ENCODE data around the gene SPINDOC. TPM values are rescaled to one million over a fixed set of nuclear protein-coding genes. Genes with fewer than 3 reads are reported as not detected.

SPINDOC gene
- total RNA-seq, 1 donor from 2014 or later: 60.1 TPM

DNA sequence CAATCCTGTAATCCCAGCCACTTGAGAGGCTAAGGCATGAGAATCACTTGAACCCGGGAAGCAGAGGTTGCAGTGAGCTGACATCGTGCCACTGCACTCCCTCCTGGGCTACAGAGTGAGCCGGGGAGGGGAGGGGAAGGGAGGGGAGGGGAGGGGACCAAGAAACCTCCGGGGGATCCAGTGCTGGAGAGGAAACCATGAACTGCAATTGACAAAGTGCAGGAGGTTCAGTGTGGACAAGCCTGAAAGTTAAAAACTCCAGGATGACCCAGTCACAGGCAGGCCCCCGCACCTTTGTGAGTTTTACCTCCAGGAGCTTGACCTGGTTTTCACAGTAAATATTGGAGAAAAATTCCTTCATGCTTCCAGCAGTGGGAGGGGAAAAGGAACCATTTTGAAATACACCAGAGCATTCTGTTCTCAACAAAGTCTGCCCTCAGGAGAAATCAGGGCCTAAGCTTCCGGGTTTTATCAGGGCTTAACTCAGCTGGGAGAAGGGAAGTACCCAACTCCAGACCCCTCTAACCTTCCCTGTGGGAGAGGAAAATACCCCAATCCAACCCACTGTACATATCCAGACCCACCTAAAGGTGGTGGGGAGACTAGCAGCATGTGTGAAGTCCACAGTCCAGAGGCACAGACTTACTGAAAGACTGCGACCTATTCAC, 29.2 kb upstream of the SPINDOC start:
- Mint-ChIP-seq H3K27me3 (ENCODE audit: low read depth) (no peaks in the 10 kb centered on the region), H3K4me3 (no peak overlapping the region), H3K36me3 (no peaks in the 10 kb centered on the region), H3K9me3 (no peaks in the 10 kb centered on the region), H3K4me1 (peaks cover 19% of the 10 kb centered on the region), H3K27ac (peak overlapping the region; percentile 62)
- TF ChIP-seq, protein P1, sequence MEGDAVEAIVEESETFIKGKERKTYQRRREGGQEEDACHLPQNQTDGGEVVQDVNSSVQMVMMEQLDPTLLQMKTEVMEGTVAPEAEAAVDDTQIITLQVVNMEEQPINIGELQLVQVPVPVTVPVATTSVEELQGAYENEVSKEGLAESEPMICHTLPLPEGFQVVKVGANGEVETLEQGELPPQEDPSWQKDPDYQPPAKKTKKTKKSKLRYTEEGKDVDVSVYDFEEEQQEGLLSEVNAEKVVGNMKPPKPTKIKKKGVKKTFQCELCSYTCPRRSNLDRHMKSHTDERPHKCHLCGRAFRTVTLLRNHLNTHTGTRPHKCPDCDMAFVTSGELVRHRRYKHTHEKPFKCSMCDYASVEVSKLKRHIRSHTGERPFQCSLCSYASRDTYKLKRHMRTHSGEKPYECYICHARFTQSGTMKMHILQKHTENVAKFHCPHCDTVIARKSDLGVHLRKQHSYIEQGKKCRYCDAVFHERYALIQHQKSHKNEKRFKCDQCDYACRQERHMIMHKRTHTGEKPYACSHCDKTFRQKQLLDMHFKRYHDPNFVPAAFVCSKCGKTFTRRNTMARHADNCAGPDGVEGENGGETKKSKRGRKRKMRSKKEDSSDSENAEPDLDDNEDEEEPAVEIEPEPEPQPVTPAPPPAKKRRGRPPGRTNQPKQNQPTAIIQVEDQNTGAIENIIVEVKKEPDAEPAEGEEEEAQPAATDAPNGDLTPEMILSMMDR (IDR thresholded peaks at IDR 0.05; ENCODE audit: unreplicated experiment): no peak
- no peak for DNase-seq (ENCODE audit: low spot score in 2 of 2, unreplicated experiment in 2 of 2)

DNA sequence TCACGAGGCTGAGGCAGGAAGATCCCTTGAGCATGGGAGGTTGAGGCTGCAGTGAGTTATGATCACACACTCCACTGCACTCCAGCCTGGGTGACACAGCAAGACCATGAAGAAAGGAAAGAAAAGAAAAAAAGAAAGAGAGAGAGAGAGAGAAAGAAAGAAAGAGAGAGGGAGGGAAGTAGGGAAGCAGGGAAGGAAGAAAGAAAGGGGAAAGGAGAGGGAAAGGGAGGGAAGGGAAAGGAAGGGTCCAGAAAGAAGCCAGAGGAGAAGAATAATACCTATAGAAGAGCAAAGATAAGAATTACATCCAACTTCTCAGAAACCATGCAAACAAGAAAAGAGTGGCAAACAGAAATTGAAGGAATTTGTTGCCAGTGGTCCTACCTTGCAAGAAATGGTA, 27.4 kb upstream of the SPINDOC start:
- H3K9me3 Mint-ChIP-seq: no peaks in the 10 kb centered on the region
- no peak overlapping the region for H3K4me3 Mint-ChIP-seq
- peaks cover 12% of the 10 kb centered on the region for H3K4me1 Mint-ChIP-seq
- no peaks in the 10 kb centered on the region for H3K27me3 Mint-ChIP-seq (ENCODE audit: low read depth)
- H3K27ac Mint-ChIP-seq: no peak overlapping the region
- H3K36me3 Mint-ChIP-seq: no peaks in the 10 kb centered on the region
- TF ChIP-seq, protein P1 (IDR thresholded peaks at IDR 0.05; ENCODE audit: unreplicated experiment): no peak
- DNase-seq (ENCODE audit: low spot score in 2 of 2, unreplicated experiment in 2 of 2): no peak

DNA sequence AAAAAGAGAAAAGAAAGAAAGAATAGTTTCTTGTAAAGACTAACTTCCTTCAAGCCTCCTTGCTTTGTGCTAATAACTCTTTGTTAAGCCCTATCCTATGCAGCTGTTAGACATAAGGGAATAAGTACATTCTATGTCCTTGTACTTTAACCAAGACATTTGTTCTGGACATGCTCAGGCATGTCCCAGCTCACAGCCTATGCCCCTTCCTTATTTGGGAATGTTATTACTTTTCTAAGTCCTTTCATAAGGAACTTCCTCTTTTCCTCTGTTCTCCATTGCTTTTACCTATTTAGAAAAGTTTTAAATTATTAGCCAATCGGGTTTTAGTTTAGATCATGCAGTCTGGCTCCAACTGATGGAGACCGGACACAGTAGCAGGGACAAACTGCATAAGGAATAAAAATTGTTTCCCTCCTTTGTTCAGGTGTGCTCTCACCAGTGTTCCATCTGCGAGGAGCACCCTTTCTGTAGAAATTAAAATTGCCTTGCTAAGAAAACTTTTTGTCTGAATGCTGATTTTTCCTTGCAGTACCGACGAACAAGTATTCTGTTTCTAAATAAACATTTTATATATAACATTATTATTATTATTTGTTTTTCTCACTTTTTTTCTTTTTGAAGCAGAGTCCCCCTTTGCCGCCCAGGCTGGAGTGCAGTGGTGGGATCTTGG, 21.6 kb upstream of the SPINDOC start:
- TF ChIP-seq, protein P1 (IDR thresholded peaks at IDR 0.05; ENCODE audit: unreplicated experiment): no peak
- Mint-ChIP-seq H3K9me3 (peaks cover 14% of the 10 kb centered on the region), H3K27ac (no peak overlapping the region), H3K36me3 (peaks cover 3% of the 10 kb centered on the region), H3K27me3 (ENCODE audit: low read depth) (no peaks in the 10 kb centered on the region), H3K4me3 (no peak overlapping the region), H3K4me1 (no peaks in the 10 kb centered on the region)
- DNase-seq (ENCODE audit: low spot score in 2 of 2, unreplicated experiment in 2 of 2): no peak

DNA sequence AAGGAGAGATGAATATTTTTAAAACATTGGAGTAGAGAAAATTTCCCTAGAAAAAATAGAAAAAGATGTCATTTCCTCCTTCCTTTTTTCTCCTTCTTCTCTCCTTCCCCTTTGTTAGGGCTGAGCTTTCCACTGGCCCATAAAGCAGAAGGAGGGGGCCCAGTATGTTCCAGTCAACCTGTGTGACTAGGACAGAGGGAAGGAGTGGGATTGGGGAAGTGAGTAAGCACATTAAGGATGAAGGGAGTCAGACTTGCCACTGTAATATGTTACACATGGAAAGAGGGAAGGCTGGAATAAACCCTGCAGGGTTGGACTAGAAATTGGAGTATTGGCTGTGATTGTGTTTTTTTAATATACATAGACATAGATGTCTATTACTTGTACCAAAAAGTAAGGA, 20.1 kb upstream of the SPINDOC start:
- Mint-ChIP-seq H3K27ac (no peak overlapping the region), H3K27me3 (ENCODE audit: low read depth) (no peaks in the 10 kb centered on the region), H3K9me3 (peaks cover 15% of the 10 kb centered on the region), H3K4me1 (no peaks in the 10 kb centered on the region), H3K4me3 (no peak overlapping the region), H3K36me3 (peaks cover 3% of the 10 kb centered on the region)
- TF ChIP-seq, protein P1 (IDR thresholded peaks at IDR 0.05; ENCODE audit: unreplicated experiment): no peak
- DNase-seq (ENCODE audit: low spot score in 2 of 2, unreplicated experiment in 2 of 2): no peak

DNA sequence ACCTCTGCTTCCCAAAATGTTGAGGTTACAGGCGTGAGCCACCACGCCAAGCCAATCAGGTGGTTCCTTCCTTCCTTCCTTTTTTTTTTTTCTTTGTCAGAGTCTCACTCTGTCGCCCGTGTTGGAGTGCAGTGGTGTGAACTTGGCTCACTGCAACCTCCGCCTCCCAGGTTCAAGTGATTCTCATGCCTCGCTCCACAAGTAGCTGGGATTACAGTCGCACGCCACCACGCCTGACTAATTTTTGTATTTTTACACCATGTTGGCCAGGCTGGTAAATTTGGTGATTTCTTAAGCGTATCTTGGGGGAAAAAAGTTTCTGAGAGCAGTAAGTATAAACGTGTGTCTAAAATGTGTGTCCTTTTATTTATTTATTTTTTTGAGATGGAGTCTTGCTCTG, 18.2 kb upstream of the SPINDOC start:
- H3K36me3 Mint-ChIP-seq: peaks cover 3% of the 10 kb centered on the region
- no peak overlapping the region for H3K4me3 Mint-ChIP-seq
- TF ChIP-seq, protein P1 (IDR thresholded peaks at IDR 0.05; ENCODE audit: unreplicated experiment): no peak
- H3K27ac Mint-ChIP-seq: no peak overlapping the region
- no peaks in the 10 kb centered on the region for H3K4me1 Mint-ChIP-seq
- H3K9me3 Mint-ChIP-seq: peaks cover 15% of the 10 kb centered on the region
- H3K27me3 Mint-ChIP-seq (ENCODE audit: low read depth): no peaks in the 10 kb centered on the region
- DNase-seq (ENCODE audit: low spot score in 2 of 2, unreplicated experiment in 2 of 2): no peak
